Heart left ventricle (tissue), 16 donors: ENCODE results near the gene WDFY3. TPM values are rescaled to one million over a fixed set of nuclear protein-coding genes. Genes with fewer than 3 reads are reported as not detected.

Experiments
- ATAC-seq, 4 donors: fragments of 200-7000 bp; cut with Tn5 transposase; one replicate each; pipeline ENCODE4 v1.9.1; 2020 to 2022; ENCODE audit warnings: moderate library complexity in 4 of 4, mild to moderate bottlenecking in 3 of 4, moderate number of reproducible peaks in 1 of 4
- DNase-seq, 5 donors: peaks; one replicate each; pipeline ENCODE4 v3.0.0-alpha.2; 2020
- H3K27ac ChIP-seq, 12 donors: fragments of 200-600 bp; sonication (generic) in 4 of 12; one replicate each; pipeline versions ENCODE4 v1.5.0 to v1.8.0; 2016 to 2022; ENCODE audit warnings: mild to moderate bottlenecking in 2 of 12
- H3K27me3 ChIP-seq, 9 donors: fragments of 200-600 bp; sonication (generic) in 2 of 9; one replicate each; pipeline versions ENCODE4 v1.5.1 to v1.8.0; 2016 to 2022; ENCODE audit warnings: mild to moderate bottlenecking in 3 of 9
- H3K36me3 ChIP-seq, 9 donors: fragments of 200-600 bp; sonication (generic) in 2 of 9; one replicate each; pipeline versions ENCODE4 v1.5.0 to v1.8.0; 2018 to 2022; ENCODE audit warnings: mild to moderate bottlenecking in 2 of 9
- H3K4me1 ChIP-seq, 12 donors: fragments of 200-600 bp; sonication (generic) in 4 of 12; one replicate each; pipeline versions ENCODE4 v1.5.0 to v1.8.0; 2016 to 2022; ENCODE audit warnings: mild to moderate bottlenecking in 3 of 12
- H3K4me3 ChIP-seq, 12 donors: fragments of 200-600 bp; sonication (generic) in 4 of 12; one replicate each; pipeline versions ENCODE4 v1.5.0 to v1.8.0; 2017 to 2022; ENCODE audit warnings: mild to moderate bottlenecking in 9 of 12, moderate library complexity in 4 of 12
- H3K9me3 ChIP-seq, 12 donors: fragments of 200-600 bp; sonication (generic) in 4 of 12; one replicate each; pipeline versions ENCODE4 v1.5.0 to v1.8.0; 2016 to 2022; ENCODE audit warnings: mild to moderate bottlenecking in 1 of 12
- POLR2A ChIP-seq, 2 donors: fragments of 450-650 bp; IDR thresholded peaks; one replicate each; pipeline ENCODE4 v1.6.1; 2017; ENCODE audit warnings: antibody characterized with exemption in 2 of 2, mild to moderate bottlenecking in 2 of 2, moderate library complexity in 2 of 2
- WGBS, 4 donors: extraction: QIAGEN DNeasy Blood & Tissue Kit in 2 of 4; methylation state at CpG; one replicate each; pipeline versions ENCODE4 v1.1.5 to v1.1.7; 2013 to 2018; 5-methylcytosine and 5-hydroxymethylcytosine counted together
- intact Hi-C, 10 donors: fragments of 100-400 bp; cut with DNase I; formaldehyde crosslinking; loops; one replicate each; pipeline versions ENCODE4 v1.11.1 to v1.14.2; 2022
- polyA plus RNA-seq, 2 donors: library from polyadenylated mRNA; stranded (reverse); fragments of 200-250 nt; gene quantifications; one replicate each; pipeline ENCODE4 v1.2.3, GENCODE V29; 2013
- total RNA-seq, 9 donors: library from RNA; depleted of rRNA in 2 of 9; stranded (reverse); fragments of >200 nt in 2 of 9; fragmentation: NEBNext Ultra II Directional in 3 of 9; extraction: Animal tissue kit (Norgen Biotek cat#: 25700) in 3 of 9; gene quantifications; one replicate each; pipeline versions ENCODE4 v1.1.0 to v1.2.4, GENCODE V29; 2016 to 2023
- TF ChIP-seq, protein P1 (sequence below), 12 donors: fragments of 200-600 bp; sonication (generic) in 4 of 12; IDR thresholded peaks; one replicate each; pipeline versions ENCODE4 v1.5.0 to v1.8.0; 2018 to 2022; ENCODE audit warnings: antibody characterized with exemption in 12 of 12, mild to moderate bottlenecking in 5 of 12
- donor health status: ischemic (EF 13 %, LVEDD 7.1; RV severe dilation, severe dysfunction).
- donor health status: healthy with polysubstance abuse.
- donor health status: DM: no; HTN: yes; CAD: no.
- donor health status: DM: no; HTN: no; CAD: no.
- donor health status: ischemic (EF 25% LVEDD 6.9; RV normal size, moderate dysfunction).
- donor health status: ischemic (EF 25% LVEDD 5.7; RV mildly dilated, moderate dysfunction).
- donor health status: healthy.
- donor health status: DM: yes; HTN: yes; CAD: no.
- donor health status: ischemic (EF 35%, LVEDD 5.7; RV mildly dilated, moderate dysfunction).
- donor health status: nonischemic (EF 11% LVEDD 7.7; RV severe dilation, severe dysfunction).
- donor health status: DM: yes; HTN: yes; CAD: no.
- donor health status: PGD.
- donor health status: ischemic (EF 29% LVEDD 5.4; RV normal size, mild dysfunction).
- donor health status: nonischemic (EF 23%, LVEDD 6.1; RV moderate dilation, normal function).

Gene WDFY3
- total and polyA plus RNA-seq, 11 donors, result 5.0 to 103 (median 40.4) TPM

DNA sequence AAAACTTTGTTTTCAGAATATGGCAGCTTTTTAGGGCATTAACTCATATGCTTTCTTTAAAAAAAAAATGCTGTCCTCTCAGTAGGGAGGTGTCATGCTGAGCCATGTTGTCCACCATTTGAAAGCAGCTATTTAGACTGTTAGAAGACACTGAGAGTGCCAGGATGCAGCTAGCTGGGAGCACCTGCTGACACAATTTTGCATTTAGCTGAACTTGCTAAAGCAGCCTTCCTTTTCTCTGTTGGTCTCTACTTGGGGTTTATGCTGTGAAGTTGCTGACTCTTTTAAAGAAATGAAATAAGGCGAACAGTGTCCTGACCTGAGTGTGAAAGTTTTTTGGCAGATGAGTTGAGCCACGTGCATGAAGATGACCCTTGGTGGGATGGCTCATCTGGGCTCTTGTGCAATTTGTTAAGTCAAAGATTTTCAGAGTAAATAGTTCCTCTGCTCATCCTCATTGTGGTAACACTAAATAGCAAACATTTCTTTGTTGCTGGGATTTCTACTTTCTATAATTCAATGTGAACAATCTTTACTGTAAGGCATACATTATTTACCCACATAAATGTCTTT, 319.1 kb downstream of the WDFY3 start:
- Histone ChIP-seq H3K9me3 (no peaks in the 10 kb centered on the region), H3K4me3 (no peak overlapping the region), H3K4me1 (peaks cover 0 to 11% (median 0%) of the 10 kb centered on the region in 12 donors), H3K27me3 (no peaks in the 10 kb centered on the region), H3K36me3 (no peaks in the 10 kb centered on the region), H3K27ac (no peak overlapping the region)
- no peak for TF ChIP-seq POLR2A (IDR thresholded peaks at IDR 0.05)
- TF ChIP-seq, protein P1, sequence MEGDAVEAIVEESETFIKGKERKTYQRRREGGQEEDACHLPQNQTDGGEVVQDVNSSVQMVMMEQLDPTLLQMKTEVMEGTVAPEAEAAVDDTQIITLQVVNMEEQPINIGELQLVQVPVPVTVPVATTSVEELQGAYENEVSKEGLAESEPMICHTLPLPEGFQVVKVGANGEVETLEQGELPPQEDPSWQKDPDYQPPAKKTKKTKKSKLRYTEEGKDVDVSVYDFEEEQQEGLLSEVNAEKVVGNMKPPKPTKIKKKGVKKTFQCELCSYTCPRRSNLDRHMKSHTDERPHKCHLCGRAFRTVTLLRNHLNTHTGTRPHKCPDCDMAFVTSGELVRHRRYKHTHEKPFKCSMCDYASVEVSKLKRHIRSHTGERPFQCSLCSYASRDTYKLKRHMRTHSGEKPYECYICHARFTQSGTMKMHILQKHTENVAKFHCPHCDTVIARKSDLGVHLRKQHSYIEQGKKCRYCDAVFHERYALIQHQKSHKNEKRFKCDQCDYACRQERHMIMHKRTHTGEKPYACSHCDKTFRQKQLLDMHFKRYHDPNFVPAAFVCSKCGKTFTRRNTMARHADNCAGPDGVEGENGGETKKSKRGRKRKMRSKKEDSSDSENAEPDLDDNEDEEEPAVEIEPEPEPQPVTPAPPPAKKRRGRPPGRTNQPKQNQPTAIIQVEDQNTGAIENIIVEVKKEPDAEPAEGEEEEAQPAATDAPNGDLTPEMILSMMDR (IDR thresholded peaks at IDR 0.05), result no peak
- no peak for DNase-seq
- ATAC-seq, result no peak
- intact Hi-C loops, result no loop called here
- 55 to 69% (median 64%) methylated on average over 2 of the region's 2 CpGs for WGBS, 4 donors

DNA sequence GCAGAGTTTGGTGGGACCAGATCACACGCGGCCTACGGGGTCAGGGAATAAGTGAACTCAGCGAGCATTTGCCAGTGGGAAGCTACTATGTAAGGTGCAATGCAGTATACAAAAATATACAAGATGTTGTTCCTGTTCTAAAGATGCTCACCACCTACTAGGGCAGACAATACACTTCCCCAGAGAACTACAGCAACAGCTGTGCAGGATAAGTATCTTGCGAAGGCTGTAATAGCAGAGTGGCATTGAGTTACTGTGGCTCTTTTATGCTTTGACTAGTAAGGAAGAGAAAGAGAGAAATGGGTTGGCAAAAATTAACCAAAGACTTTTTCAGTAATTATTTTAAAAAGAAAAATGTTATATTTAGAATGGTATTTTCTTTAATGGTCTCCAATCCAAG, 322.4 kb downstream of the WDFY3 start:
- no peaks in the 10 kb centered on the region for H3K27me3 ChIP-seq
- DNase-seq, result no peak
- no peaks in the 10 kb centered on the region for H3K9me3 ChIP-seq
- intact Hi-C loops, result no loop called here
- 88 to 92% (median 89%) methylated on average over 5 of the region's 5 CpGs for WGBS, 4 donors
- H3K4me3 ChIP-seq, result no peak overlapping the region
- TF ChIP-seq, protein P1 (IDR thresholded peaks at IDR 0.05), result no peak
- TF ChIP-seq POLR2A (IDR thresholded peaks at IDR 0.05), result no peak
- peaks cover 0 to 7% (median 0%) of the 10 kb centered on the region in 12 donors for H3K4me1 ChIP-seq
- no peak for ATAC-seq
- H3K27ac ChIP-seq, result no peak overlapping the region
- H3K36me3 ChIP-seq, result no peaks in the 10 kb centered on the region

DNA sequence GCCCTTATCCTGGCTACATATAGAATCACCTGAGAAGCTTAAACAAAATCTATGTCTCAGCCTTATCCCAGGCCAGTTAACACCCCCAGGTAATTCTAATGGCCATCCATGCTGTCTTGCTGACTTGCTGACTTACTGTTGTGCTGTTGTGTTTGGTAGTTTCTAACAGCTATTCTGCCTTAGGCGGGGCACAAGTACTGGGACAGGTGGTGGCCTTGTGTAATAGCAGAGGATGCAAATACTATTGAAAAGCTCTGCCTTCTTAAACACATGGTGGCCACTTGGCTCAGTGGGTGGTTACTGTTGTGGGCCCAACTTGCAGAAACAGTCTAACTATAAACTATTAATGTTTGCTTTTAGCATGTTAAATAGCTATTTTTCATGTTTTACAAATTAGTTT, 327.3 kb downstream of the WDFY3 start:
- DNase-seq (no peak), ATAC-seq (no peak)

DNA sequence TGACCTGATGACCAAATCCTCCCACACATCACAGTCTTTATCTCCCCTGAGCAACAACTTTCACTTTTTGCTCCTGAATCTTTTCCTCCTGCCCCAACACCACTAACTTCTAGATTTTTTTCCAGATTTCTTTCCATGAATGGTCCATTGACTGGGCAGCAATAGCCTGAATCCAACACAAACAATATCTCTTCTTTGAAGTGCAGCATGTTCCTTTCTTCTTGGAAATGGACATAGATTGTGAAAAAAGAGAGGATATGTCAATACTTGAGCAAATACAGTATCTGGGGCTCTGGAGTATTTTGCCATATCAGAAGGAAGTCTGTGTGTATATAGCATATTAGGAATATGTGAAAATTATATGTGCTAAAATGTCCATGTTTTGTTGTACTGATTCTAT, 328.4 kb downstream of the WDFY3 start:
- Histone ChIP-seq H3K27ac (no peak overlapping the region), H3K36me3 (no peaks in the 10 kb centered on the region), H3K4me1 (peaks cover 0 to 3% (median 0%) of the 10 kb centered on the region in 12 donors), H3K9me3 (no peaks in the 10 kb centered on the region), H3K4me3 (no peak overlapping the region), H3K27me3 (no peaks in the 10 kb centered on the region)
- intact Hi-C loops, result no loop called here
- ATAC-seq (no peak), DNase-seq (no peak)
- TF ChIP-seq POLR2A (IDR thresholded peaks at IDR 0.05), result no peak
- TF ChIP-seq, protein P1 (IDR thresholded peaks at IDR 0.05), result no peak

More for the DNA sequence above, 327.3 kb downstream of the WDFY3 start:
- H3K27ac ChIP-seq, result no peak overlapping the region
- intact Hi-C loops, result no loop called here
- H3K9me3 ChIP-seq, result no peaks in the 10 kb centered on the region
- WGBS, 4 donors, result 86 to 100% (median 92%) methylated on average over 1 of the region's 1 CpG
- no peaks in the 10 kb centered on the region for H3K36me3 ChIP-seq
- TF ChIP-seq, protein P1 (IDR thresholded peaks at IDR 0.05), result no peak
- TF ChIP-seq POLR2A (IDR thresholded peaks at IDR 0.05), result no peak
- H3K4me3 ChIP-seq, result no peak overlapping the region
- peaks cover 0 to 3% (median 0%) of the 10 kb centered on the region in 12 donors for H3K4me1 ChIP-seq
- no peaks in the 10 kb centered on the region for H3K27me3 ChIP-seq
